Astrocyte of the spinal cord (primary cell): ENCODE data around the gene FLAD1.

Experiments
- DNase-seq: peaks from one replicate; pipeline ENCODE4 v3.0.0; 2011; ENCODE audit warnings: low read depth, low spot score
- H3K4me3 ChIP-seq: 2 replicates; pipeline ENCODE4 v1.5.1; 2011; ENCODE audit warnings: low read depth, mild to moderate bottlenecking, low read length, moderate library complexity
- CTCF ChIP-seq: IDR thresholded peaks from 2 replicates; pipeline ENCODE4 v1.5.1; 2012; ENCODE audit warnings: low read depth, mild to moderate bottlenecking, low read length, inconsistent platforms
- in situ Hi-C: cut with HindIII; loops from 2 replicates; pipeline ENCODE4 v1.10.0; 2017; ENCODE audit warnings: low sequenced_read_pairs

Gene FLAD1

GRCh38 chr1:154945160-154945961 lies 37.8 kb upstream of the FLAD1 start:
- no peak for TF ChIP-seq CTCF
- in situ Hi-C loops, result no loop called here
- DNase-seq, result no peak
- H3K4me3 ChIP-seq, result no peak overlapping the region

- no peak for TF ChIP-seq CTCF
- H3K4me3 ChIP-seq, result no peak overlapping the region
- in situ Hi-C loops, result no loop called here
These were observed 36.9 kb upstream of the FLAD1 start for GRCh38 chr1:154945962-154946850.

GRCh38 chr1:154948079-154948478 lies 35.1 kb upstream of the FLAD1 start:
- in situ Hi-C loops, result no loop called here
- TF ChIP-seq CTCF, result no peak
- no peak overlapping the region for H3K4me3 ChIP-seq
- no peak for DNase-seq

More at GRCh38 chr1:154945962-154946850, 36.9 kb upstream of the FLAD1 start:
- no peak for DNase-seq

- no peak for TF ChIP-seq CTCF
- in situ Hi-C loops, result no loop called here
- no peak overlapping the region for H3K4me3 ChIP-seq
- no peak for DNase-seq
These were observed 31.1 kb upstream of the FLAD1 start for GRCh38 chr1:154951901-154952657.

- H3K4me3 ChIP-seq, result no peak overlapping the region
- in situ Hi-C loops, result no loop called here
- no peak for TF ChIP-seq CTCF
- no peak for DNase-seq
These were observed 30.5 kb upstream of the FLAD1 start for GRCh38 chr1:154952664-154953063.

- no peak overlapping the region for H3K4me3 ChIP-seq
- in situ Hi-C loops, result no loop called here
- TF ChIP-seq CTCF, result no peak
- no peak for DNase-seq
These were observed 29.5 kb upstream of the FLAD1 start for GRCh38 chr1:154953611-154954038.
